GM18519 (cell line): ENCODE measurements around the gene AJM1.

ENCODE experiments used
- ATAC-seq: cut with Tn5 transposase; IDR thresholded peaks from one replicate; pipeline ENCODE4 v1.9.1; 2021; ENCODE audit warnings: mild to moderate bottlenecking, moderate library complexity; ENCODE audit not compliant: unreplicated experiment, low FRiP score

The AJM1 gene

DNA sequence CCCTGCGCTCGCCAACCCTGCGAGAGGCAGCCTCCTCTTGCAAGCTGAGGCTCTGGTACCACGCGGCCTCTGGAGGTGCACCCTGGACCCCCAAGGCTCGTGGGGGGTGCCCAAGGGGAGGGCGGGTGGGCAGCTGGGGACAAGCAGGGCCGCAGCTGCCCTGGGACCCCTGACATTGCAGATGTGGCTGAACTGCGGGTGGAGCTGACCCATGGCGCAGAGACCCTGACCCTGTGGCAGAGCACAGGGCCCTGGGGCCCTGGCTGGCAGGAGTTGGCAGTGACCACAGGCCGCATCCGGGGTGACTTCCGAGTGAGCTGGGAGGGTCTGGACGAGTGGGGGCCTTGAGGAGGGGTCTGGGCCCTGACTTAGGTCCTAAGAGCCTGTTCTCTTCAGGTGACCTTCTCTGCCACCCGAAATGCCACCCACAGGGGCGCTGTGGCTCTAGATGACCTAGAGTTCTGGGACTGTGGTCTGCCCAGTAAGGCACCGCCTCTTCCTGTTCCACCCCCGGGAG lies 11.4 kb downstream of the AJM1 start:
- ATAC-seq: no peak

DNA sequence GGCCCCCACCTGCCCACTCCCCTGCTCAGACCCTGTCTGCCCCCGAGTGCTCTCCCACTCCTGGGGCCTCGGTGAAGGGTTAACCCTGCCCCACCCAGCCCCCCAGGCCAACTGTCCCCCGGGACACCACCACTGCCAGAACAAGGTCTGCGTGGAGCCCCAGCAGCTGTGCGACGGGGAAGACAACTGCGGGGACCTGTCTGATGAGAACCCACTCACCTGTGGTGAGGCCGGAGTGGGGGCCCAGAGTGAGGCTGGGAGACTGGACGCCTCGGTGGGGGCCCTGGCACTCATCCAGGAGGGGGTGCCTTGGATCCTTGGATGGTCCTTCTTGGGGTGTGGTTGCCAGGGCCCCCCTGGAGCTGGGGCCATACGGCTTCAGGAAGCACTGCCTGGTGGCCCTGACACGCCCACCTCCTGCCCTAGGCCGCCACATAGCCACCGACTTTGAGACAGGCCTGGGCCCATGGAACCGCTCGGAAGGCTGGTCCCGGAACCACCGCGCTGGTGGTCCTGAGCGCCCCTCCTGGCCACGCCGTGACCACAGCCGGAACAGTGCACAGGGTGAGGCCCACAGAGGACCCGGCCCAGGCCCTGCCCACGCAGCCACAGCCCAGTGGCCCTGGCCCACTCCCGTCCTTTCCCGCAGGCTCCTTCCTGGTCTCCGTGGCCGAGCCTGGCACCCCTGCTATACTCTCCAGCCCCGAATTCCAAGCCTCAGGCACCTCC lies 12.0 kb downstream of the AJM1 start:
- no peak for ATAC-seq

DNA sequence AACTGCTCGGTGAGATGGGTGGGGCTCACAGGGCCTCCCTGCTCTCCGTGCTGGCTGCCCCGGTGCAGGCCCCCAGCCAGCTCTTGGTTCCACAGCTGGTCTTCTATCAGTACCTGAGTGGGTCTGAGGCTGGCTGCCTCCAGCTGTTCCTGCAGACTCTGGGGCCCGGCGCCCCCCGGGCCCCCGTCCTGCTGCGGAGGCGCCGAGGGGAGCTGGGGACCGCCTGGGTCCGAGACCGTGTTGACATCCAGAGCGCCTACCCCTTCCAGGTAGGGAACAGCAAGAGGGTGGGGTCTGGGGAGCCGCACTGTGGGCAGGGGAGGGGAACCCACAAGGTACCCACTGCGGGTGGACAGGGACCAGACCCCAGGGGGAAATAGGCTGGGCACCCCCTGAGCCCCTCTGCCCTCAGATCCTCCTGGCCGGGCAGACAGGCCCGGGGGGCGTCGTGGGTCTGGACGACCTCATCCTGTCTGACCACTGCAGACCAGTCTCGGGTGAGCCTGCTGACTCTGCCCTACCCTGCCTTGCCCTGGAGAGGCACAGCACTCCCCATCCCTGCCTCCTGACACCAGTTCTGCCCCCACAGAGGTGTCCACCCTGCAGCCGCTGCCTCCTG lies 12.7 kb downstream of the AJM1 start:
- no peak for ATAC-seq

DNA sequence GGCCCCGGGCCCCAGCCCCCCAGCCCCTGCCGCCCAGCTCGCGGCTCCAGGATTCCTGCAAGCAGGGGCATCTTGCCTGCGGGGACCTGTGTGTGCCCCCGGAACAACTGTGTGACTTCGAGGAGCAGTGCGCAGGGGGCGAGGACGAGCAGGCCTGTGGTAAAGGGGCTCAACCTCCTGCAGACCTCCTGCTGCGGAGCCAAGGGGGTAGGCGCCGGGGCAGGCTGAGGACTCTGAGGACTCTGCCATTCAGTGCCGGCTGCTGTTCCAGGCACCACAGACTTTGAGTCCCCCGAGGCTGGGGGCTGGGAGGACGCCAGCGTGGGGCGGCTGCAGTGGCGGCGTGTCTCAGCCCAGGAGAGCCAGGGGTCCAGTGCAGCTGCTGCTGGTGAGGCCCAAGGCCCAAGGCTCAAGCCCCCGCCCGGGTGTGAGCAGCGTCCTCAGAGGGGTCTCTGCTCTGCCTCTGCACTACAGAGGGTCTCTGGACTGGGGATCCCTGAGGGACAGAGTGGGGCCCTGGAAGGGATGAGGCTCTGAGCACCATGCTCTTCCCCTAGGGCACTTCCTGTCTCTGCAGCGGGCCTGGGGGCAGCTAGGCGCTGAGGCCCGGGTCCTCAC lies 13.3 kb downstream of the AJM1 start:
- no peak for ATAC-seq

DNA sequence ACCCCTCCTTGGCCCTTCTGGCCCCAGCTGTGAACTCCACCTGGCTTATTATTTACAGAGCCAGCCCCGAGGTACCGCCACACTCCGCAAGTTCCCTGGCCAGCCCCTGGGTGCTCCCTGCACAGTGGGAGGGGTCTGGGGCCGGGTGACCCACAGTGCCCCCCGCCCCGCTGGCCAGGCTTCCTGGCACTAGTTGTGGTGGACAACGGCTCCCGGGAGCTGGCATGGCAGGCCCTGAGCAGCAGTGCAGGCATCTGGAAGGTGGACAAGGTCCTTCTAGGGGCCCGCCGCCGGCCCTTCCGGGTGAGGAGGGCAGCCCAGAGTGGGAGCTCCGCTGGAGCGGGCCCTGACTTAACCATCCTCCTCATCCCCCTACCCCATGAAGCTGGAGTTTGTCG lies 13.8 kb downstream of the AJM1 start:
- ATAC-seq: no peak

DNA sequence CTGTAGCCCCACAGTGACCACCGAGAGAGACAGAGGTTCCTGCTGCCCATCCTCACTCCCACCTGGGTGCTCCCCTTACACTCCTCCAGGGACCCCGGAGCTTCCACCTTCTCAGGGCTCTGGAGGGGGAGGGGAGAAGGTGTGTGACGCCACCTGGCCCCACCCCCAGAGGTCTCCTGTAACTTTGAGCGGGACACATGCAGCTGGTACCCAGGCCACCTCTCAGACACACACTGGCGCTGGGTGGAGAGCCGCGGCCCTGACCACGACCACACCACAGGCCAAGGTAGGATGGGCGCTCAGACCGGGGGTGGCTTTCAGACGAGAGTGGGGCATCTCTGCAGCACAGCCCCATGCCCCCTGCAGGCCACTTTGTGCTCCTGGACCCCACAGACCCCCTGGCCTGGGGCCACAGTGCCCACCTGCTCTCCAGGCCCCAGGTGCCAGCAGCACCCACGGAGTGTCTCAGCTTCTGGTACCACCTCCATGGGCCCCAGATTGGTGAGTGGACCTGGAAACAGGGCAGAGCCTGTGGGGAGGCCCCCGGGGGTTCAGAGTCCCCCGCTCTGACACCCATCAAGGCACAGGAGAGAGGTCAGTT lies 14.4 kb downstream of the AJM1 start:
- no peak for ATAC-seq

DNA sequence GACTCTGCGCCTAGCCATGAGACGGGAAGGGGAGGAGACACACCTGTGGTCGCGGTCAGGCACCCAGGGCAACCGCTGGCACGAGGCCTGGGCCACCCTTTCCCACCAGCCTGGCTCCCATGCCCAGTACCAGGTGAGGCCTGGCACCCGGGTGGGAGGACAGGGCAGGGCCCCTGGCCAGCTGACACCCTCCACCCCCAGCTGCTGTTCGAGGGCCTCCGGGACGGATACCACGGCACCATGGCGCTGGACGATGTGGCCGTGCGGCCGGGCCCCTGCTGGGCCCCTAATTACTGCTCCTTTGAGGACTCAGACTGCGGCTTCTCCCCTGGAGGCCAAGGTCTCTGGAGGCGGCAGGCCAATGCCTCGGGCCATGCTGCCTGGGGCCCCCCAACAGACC lies 14.9 kb downstream of the AJM1 start:
- no peak for ATAC-seq

DNA sequence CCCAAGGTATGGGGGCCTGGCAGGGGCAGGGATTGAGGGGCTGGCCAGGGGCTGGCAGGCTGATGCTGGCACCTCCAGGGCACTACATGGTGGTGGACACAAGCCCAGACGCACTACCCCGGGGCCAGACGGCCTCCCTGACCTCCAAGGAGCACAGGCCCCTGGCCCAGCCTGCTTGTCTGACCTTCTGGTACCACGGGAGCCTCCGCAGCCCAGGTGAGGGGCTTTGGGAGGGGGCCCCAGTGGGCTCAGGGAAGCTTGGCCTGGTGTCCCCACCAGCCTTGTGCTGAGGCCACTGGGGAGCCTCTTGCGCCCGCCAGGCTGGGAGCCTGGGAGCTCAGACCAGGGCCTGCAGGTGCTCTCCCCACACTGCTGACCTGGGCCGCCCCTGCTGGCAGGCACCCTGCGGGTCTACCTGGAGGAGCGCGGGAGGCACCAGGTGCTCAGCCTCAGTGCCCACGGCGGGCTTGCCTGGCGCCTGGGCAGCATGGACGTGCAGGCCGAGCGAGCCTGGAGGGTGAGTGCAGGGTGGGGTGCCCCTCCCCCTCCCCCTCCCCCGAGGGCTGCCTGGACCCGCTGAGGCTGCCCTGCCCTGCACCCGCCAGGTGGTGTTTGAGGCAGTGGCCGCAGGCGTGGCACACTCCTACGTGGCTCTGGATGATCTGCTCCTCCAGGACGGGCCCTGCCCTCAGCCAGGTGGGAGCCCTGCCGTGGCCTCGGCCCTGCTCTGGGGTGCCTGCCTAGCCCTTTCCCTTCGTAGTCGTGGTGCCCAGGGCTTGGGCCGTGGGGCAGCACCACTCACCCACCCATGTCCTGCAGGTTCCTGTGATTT lies 15.5 kb downstream of the AJM1 start:
- no peak for ATAC-seq

DNA sequence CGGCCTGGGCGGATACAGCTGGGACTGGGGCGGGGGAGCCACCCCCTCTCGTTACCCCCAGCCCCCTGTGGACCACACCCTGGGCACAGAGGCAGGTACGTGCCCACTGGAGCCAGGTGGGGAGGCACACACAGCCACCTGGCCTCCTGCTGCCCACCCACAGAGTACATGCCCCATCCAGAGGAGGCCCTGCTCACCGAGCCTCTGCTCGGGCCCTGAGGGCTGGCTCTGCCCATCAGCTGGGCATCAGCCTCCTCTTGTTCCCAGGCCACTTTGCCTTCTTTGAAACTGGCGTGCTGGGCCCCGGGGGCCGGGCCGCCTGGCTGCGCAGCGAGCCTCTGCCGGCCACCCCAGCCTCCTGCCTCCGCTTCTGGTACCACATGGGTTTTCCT lies 16.2 kb downstream of the AJM1 start:
- ATAC-seq: no peak

DNA sequence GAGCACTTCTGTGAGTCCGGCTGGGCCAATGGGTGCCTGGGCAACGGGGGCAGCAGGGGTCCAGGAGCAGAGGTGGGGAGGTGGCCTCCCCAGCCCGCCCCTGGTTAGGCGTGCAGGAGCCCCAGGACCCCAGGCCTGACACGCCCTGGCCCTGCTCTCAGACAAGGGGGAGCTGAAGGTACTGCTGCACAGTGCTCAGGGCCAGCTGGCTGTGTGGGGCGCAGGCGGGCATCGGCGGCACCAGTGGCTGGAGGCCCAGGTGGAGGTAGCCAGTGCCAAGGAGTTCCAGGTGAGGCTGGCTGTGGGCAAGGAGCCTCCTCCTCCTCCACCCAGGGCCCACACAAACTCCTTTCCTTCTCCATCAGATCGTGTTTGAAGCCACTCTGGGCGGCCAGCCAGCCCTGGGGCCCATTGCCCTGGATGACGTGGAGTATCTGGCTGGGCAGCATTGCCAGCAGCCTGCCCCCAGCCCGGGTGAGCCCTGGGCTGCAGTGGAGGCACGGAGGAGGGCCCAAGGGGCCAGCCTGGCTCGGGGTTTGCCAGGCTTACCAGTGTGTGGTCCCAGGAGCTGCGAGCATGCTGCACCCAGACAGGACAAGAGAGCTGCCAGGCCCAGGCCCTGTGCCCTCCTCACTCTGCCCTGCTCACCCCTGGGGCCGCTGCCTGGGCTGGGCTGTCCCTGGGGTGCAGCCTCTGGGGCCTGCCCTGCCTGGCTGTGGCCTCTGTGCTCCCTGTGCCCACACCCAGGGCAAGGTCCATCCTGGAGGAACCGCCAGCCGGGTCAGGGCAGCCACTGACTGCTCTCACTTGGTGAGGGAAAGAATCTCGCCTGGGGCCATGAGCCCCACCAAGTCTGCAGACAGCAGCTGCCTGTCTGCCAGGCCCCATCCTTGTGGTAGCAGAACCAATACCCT lies 16.8 kb downstream of the AJM1 start:
- no peak for ATAC-seq

DNA sequence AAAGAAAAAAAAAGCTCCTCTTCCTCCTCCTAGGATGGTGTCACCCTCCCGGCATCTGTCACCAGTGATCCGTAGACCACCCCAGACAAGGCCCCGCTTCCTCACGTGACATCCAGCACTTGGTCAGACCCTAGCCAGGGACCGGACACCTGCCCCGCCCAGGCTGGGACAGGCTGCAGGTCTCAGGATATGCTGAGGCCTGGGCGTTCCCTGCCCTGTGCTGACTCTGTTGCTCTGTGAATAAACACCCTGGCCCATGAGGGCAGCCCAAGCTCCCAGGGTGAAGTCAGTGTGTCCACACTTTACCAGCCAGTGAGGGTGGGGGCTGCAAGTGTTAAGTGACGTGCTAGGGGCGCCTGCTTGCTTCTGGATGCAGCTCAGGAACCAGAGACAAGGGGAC lies 18.3 kb downstream of the AJM1 start:
- ATAC-seq: no peak

DNA sequence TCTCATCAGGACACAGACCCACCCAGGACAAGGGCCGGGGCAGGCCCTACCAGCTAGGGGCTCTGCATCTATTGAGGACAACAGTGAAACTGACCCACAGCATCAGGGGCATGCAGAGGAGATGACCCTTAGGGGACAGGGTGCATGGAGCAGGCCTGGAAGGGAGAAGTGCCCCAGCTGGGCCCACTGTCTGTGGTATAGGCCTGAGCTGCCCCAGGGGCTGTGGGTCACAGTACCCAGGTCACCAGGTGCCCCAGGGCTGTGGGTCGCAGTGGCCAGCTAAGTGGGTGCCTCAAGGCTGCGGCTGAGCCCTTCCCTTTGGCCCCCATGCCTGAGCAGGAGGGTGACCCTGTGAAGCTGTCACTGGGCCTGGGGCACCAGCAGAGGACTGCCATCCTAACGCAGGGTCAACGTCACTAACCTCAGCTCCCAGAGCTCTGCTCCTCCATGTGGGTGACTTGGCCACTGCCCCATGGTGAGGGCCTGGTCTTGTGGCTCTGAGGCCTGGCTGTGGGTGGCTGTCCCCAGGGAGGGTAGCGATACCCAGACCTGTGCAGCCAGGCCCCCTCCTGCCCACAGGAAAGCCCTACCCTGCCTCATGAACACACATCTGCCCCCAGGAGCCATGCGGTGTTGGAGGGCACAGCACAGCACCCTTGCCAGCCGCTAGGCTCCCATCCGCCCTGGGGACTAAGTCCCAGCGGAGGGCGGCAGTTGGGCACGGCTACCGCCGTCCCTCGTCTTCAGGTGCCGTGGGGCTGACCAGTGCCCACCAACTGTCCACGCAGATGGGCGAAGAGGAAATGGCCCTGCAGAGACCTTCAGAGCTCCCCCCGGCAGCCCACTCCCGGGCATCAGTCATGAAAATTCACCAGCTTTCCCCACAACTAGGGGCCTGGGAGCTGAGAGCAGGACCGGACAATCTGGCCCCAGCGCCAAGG lies 18.9 kb downstream of the AJM1 start:
- no peak for ATAC-seq

DNA sequence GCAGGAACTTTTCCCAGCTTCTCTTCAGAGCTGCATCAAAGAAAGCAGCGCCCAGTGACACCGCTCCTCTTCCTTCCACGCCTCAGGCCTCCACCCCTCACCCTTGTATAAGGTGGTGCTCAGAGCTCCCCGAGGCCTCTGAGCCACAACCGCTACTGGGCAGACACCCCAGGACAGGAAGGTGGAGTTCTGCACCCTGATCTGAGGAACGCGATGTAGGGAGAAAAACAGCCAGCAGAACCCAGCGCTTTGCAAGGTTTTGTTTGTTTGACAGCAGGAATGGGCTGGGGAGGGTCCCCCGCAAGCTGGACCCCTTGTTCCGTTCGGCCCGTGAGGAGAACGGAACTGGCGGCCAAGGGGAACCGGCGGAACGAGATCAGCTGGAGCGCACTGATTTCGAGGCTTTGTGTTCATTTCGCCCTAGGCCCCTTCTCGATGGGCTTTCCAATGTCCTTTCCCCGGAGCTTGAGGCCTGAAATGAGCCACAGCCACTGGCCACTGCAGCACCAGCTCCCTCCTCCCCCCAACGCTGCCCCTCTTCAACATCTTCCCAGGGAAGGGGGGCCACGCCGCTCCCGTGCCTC lies 19.7 kb downstream of the AJM1 start:
- ATAC-seq: no peak

DNA sequence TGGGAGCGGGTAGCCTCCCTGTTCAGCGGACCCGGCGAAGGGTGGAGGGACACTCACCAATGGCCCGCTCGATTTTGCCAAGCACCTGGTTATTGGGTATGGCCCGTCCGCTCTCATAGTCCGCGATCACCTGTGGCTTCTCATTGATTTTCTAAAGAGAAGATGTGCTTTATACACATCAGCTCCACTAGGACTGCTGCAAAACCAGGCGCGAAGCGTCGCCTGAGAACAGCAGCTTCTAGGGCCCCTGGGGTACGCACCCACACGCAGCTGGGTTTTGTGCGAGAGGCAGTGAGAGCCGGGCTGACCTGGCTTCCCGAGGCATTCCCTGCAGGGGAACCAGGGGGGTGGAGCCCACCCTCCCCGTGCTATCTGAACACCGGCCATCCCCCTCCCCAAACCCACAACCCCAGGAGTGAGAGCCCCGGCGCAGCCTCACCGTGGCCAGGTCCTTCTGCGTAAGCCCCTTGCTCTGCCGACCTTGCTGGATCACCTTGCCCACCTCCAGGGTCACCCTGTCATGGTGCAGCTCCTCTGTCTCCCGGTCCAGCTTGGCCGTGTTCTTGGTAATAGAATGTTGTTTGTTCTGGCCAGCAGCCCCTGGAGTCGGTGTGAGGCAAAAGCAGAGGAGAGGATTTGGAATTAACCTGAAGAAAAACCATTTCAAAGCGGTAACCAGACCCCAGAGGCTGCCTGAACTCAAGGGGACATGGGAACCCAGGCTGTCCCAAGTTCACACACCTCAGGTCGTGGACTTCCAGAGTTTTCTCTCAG lies 20.8 kb downstream of the AJM1 start:
- no peak for ATAC-seq

DNA sequence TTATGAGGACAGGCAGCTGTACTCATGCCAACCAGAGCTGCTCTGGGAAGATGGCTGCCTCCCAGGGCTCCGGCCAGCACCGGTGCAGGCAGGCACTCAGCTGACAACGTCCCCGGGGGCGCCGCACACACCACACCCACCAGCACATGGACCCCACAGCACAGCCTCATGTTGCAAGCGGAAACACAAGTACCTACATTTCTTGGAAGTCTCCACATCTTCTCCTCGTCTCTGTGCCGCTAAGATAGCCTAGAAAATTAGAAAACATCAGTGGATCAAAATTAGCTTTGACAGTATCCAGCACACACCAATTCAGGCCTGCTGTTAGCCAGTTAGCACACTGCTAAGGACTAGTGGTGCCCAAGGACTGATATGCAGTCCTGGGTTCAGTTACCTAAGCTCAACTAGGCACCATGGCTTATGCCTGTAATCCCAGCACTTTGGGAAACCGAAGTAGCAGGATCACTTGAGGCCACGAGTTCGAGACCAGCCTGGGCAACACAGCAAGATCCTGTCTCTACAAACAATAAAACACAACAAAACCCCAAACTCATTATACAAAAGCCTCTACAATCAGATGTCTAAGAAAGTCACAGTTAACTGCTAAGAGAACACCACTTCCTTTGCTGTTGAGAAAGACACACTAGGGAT lies 21.5 kb downstream of the AJM1 start:
- no peak for ATAC-seq

DNA sequence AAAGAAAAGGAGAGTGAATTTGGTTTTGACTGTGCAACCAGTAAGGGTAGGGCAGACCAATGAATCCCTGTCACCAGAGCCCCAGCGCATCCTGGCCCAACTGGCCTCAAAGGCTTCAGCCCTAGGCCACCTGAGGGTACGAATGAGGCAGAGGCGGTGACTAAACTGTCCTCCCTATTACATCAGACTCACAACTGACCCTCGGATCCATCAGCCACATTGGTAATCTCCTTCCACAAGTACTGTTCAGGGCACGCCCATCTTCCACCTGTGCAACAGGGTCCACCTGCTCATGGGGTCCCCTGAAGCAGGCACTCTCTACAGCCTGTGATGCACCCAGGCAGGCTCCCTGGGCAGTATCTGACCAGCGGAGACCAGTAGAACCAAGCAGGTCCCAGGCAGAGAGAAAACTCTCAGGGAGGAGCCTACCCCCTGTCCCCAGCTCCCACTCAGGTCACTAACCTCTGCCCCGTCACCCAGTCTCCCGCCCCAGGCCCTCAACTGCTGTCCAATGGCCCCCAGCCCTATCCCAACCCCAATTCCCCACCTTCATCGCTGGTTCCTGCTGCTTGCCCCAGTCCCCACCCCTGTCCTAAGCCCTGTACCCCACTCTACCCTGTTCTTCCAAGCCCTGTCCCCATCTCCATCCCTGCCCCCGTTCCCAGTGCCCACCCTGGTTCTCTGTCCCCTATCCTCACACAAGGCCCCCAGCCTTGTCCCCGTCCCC lies 22.9 kb downstream of the AJM1 start:
- ATAC-seq: no peak
